Karpas-422 (cell line): ENCODE results near the gene TNFAIP8. TPM values are rescaled to one million over a fixed set of nuclear protein-coding genes. Genes with fewer than 3 reads are reported as not detected.

Experiments
- DNase-seq: peaks from one replicate; pipeline ENCODE4 v3.0.0-alpha.2; 2015
- H2AFZ ChIP-seq: fragments of 200-600 bp; sonication (generic); 2 replicates; pipeline ENCODE4 v1.6.1; 2014; ENCODE audit warnings: antibody characterized with exemption, low read length, mixed read lengths
- H3K27ac ChIP-seq: fragments of 200-600 bp; sonication (generic); 2 replicates; pipeline ENCODE4 v1.5.1; 2014; ENCODE audit warnings: mild to moderate bottlenecking, low read length, moderate library complexity
- H3K27me3 ChIP-seq: fragments of 200-600 bp; sonication (generic); 2 replicates; pipeline ENCODE4 v1.6.1; 2014; ENCODE audit warnings: low read length, mixed read lengths
- H3K36me3 ChIP-seq: fragments of 200-600 bp; sonication (generic); 2 replicates; pipeline ENCODE4 v1.6.1; 2014; ENCODE audit warnings: low read length, mixed read lengths; ENCODE audit not compliant: insufficient read depth
- H3K4me1 ChIP-seq: fragments of 200-600 bp; sonication (generic); 2 replicates; pipeline ENCODE4 v1.6.1; 2014; ENCODE audit warnings: mild to moderate bottlenecking, low read length, mixed read lengths
- H3K4me2 ChIP-seq: fragments of 200-600 bp; sonication (generic); 2 replicates; pipeline ENCODE4 v1.6.1; 2014; ENCODE audit warnings: low read length, low read depth, mild to moderate bottlenecking; ENCODE audit not compliant: poor library complexity, severe bottlenecking
- H3K4me3 ChIP-seq: fragments of 200-600 bp; sonication (generic); 2 replicates; pipeline ENCODE4 v1.5.1; 2014; ENCODE audit warnings: mild to moderate bottlenecking, antibody characterized with exemption, low read length, mixed read lengths
- H3K79me2 ChIP-seq: fragments of 200-600 bp; sonication (generic); 2 replicates; pipeline ENCODE4 v1.6.1; 2014; ENCODE audit warnings: mild to moderate bottlenecking, low read length, mixed read lengths
- H3K9ac ChIP-seq: fragments of 200-600 bp; sonication (generic); 2 replicates; pipeline ENCODE4 v1.6.0; 2014; ENCODE audit warnings: low read length
- H3K9me2 ChIP-seq: fragments of 200-600 bp; sonication (generic), shearing (Covaris generic); replicated peaks from 2 replicates; pipeline ENCODE4 v1.6.0; 2014; ENCODE audit warnings: mild to moderate bottlenecking, low read length, moderate library complexity; ENCODE audit not compliant: insufficient read depth
- H3K9me3 ChIP-seq: fragments of 300-700, 200-600 bp; sonication (generic); 2 replicates; pipeline ENCODE4 v1.6.1; 2014; ENCODE audit warnings: low read length, mixed read lengths
- H4K20me1 ChIP-seq: fragments of 200-600 bp; sonication (generic); 2 replicates; pipeline ENCODE4 v1.6.1; 2014; ENCODE audit warnings: mild to moderate bottlenecking, antibody characterized with exemption, low read length, low read depth; ENCODE audit not compliant: insufficient read depth
- total RNA-seq: library from RNA; depleted of rRNA; stranded (reverse); fragments of >200 nt; shearing (Covaris generic); gene quantifications from 2 replicates; pipeline ENCODE4 v1.2.3, GENCODE V29; 2014; ENCODE audit warnings: low replicate concordance

TNFAIP8 gene
- total RNA-seq, 1 experiment from 2014 or later: 58.7 TPM

DNA sequence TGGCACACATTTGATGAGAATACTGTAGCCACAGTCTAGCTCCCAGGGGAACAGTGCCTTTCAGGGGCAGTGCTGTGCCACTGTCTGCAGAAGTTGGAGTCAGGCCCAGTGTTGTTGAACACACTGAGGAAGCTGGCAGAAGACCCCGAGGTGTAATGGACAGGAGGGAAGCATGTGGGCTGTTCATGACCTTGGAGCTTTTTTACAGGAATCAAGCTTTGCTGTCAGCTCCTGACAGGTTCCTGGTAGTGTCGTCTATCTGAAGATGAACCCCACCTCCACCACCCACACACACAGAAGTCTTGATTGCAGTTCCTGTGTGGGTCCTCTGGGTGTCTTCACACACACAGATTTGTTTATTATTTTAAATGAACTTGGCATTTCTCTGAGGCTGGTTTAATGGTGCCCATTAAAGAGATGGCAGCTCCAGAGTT, 40.3 kb upstream of the TNFAIP8 start:
- Histone ChIP-seq H3K4me3 (no peak overlapping the region), H3K9me2 (no peaks in the 10 kb centered on the region), H3K4me1 (peaks cover 64% of the 10 kb centered on the region), H3K36me3 (no peaks in the 10 kb centered on the region), H3K9ac (no peak overlapping the region), H2AFZ (no peak overlapping the region), H3K9me3 (no peaks in the 10 kb centered on the region), H3K27ac (peak overlapping the region; percentile 44; the same call in 1 of the 2 replicates), H3K27me3 (no peaks in the 10 kb centered on the region), H4K20me1 (no peaks in the 10 kb centered on the region), H3K4me2 (peak overlapping the region; percentile 49), H3K79me2 (no peaks in the 10 kb centered on the region)
- DNase-seq: peak; percentile 81

DNA sequence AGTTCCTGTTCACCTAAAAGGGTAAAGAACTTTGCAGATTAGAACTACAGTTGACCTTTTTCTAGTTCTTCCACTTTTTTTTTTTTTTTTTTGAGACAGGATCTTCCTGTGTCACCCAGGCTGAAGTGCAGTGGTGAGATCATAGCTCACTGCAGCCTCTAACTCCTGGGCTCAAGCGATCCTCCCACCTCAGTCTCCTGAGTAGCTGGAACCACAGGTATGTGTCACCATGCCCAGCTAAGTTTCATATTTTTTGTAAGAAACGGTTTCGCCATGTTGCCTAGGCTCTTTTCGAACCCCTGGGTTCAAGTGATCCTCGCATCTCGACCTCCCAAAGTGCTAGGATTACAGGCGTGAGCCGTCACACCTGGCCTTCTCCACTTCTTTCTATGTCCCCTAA, 39.7 kb upstream of the TNFAIP8 start:
- H4K20me1 ChIP-seq: no peaks in the 10 kb centered on the region
- no peak overlapping the region for H2AFZ ChIP-seq
- no peaks in the 10 kb centered on the region for H3K9me2 ChIP-seq
- no peak overlapping the region for H3K9ac ChIP-seq
- H3K4me3 ChIP-seq: no peak overlapping the region
- no peaks in the 10 kb centered on the region for H3K27me3 ChIP-seq
- H3K36me3 ChIP-seq: no peaks in the 10 kb centered on the region
- peaks cover 64% of the 10 kb centered on the region for H3K4me1 ChIP-seq
- H3K9me3 ChIP-seq: no peaks in the 10 kb centered on the region
- no peaks in the 10 kb centered on the region for H3K79me2 ChIP-seq
- H3K4me2 ChIP-seq: peak overlapping the region; percentile 49
- no peak for DNase-seq
- no peak overlapping the region for H3K27ac ChIP-seq

DNA sequence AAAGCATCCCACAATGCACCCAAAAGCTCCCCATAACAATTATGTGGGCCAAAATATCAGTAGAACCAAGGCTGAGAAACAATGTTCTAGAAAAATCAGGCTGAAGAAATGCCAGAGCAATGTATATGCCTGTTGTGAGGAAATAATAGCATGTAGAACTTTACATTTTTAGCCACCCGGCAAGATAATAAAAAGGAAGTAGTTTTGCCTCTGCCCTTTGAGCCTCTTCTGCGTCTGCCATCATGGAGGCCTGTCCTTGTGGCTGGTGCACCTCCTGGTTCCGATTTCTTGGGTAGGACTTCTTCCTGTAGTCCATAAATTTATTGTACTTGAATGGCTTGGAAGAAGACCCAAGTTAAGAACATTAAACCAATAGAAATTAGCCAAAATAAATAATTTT, 38.9 kb upstream of the TNFAIP8 start:
- H3K27ac ChIP-seq: no peak overlapping the region
- DNase-seq: no peak
- no peaks in the 10 kb centered on the region for H3K27me3 ChIP-seq
- no peaks in the 10 kb centered on the region; the same call in 1 of the 2 replicates for H4K20me1 ChIP-seq
- H3K9ac ChIP-seq: no peak overlapping the region
- H3K9me3 ChIP-seq: no peaks in the 10 kb centered on the region
- H3K4me2 ChIP-seq: peak overlapping the region; percentile 2
- H3K9me2 ChIP-seq: no peaks in the 10 kb centered on the region
- H3K36me3 ChIP-seq: no peaks in the 10 kb centered on the region
- no peak overlapping the region for H3K4me3 ChIP-seq
- H3K4me1 ChIP-seq: peaks cover 60% of the 10 kb centered on the region
- no peaks in the 10 kb centered on the region for H3K79me2 ChIP-seq
- H2AFZ ChIP-seq: no peak overlapping the region

DNA sequence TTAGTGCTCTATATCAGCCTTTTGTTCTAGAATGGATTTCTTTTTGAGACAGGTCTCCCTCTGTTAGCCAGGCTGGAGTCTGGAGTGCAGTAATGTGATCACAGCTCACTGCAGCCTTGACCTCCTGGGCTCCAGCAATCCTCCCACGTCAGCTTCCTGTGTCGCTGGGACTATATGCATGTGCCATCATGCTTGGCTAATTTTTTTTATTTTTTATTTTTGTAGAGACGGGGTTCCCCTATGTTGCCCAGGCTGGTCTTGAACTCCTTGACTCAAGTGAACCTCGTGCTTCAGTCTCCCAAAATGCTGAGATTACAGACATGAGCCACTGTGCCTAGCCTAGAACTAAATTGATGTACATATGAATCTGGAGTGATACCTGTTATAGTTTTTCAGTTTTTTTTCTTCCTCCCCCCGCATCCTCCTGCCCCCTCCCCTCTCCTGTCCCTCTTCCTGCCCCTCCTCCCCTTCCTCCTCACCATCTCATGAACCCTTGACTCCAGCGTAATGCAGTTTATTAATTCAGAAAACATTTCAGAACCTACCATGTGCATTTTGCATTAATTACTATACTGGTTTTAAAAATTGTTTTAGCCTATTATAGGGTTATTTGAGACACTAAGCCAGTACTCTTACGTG, 37.4 kb upstream of the TNFAIP8 start:
- DNase-seq: no peak
- Histone ChIP-seq H3K36me3 (no peaks in the 10 kb centered on the region), H3K4me3 (no peak overlapping the region), H3K79me2 (no peaks in the 10 kb centered on the region), H3K9ac (no peak overlapping the region), H3K27me3 (no peaks in the 10 kb centered on the region), H3K9me2 (no peaks in the 10 kb centered on the region), H2AFZ (no peak overlapping the region), H3K9me3 (no peaks in the 10 kb centered on the region), H3K27ac (no peak overlapping the region), H3K4me1 (peaks cover 45% of the 10 kb centered on the region), H4K20me1 (peaks cover 5% of the 10 kb centered on the region; the same call in 1 of the 2 replicates), H3K4me2 (no peak overlapping the region)

DNA sequence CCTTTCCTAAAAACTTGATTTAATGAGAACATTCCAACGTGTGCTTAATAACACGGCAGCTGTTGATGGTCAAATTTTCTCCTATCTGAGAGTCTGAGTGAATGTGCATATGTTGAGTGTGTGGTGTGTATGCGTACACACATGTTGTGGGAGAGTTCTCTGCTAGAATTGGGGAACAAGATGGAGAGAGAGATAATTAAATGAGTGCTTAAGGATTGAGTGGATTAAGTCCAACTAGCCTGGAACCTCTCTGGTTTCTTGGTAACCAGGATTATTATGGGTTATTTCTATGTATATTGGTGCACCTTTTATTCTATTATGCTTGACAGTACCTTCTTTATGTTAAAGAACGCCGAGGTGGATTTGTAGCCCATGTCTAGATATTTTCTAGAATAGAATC, 36.4 kb upstream of the TNFAIP8 start:
- peaks cover 35% of the 10 kb centered on the region for H3K4me1 ChIP-seq
- no peak overlapping the region for H3K4me3 ChIP-seq
- no peak overlapping the region for H3K4me2 ChIP-seq
- no peaks in the 10 kb centered on the region for H3K9me3 ChIP-seq
- no peaks in the 10 kb centered on the region for H3K27me3 ChIP-seq
- no peak overlapping the region for H3K27ac ChIP-seq
- H3K9me2 ChIP-seq: no peaks in the 10 kb centered on the region
- H3K79me2 ChIP-seq: no peaks in the 10 kb centered on the region
- no peak overlapping the region for H2AFZ ChIP-seq
- no peak overlapping the region for H3K9ac ChIP-seq
- peaks cover 9% of the 10 kb centered on the region; the same call in 1 of the 2 replicates for H4K20me1 ChIP-seq
- DNase-seq: no peak
- H3K36me3 ChIP-seq: no peaks in the 10 kb centered on the region

DNA sequence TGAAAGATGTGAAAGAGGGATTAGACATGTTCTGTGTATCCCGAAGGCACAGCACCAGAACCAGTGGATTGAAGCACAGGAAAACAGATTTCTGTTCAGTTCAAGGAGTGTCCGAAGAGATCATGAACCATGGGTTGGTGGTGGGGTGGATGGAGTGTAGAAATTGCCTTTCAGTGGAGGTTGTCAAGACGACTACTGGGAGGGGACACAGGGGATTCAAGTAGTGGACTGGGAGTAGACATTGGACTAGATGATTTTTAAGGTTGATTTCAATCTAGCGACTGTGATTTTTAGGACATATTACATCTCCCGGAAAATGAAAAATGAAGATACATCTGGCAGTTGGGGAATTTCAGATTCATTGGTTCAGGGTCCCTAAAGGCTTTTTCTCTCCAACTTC, 35.9 kb upstream of the TNFAIP8 start:
- no peaks in the 10 kb centered on the region for H3K9me3 ChIP-seq
- no peak overlapping the region for H3K27ac ChIP-seq
- DNase-seq: no peak
- no peaks in the 10 kb centered on the region for H3K9me2 ChIP-seq
- no peaks in the 10 kb centered on the region for H3K36me3 ChIP-seq
- H4K20me1 ChIP-seq: peaks cover 9% of the 10 kb centered on the region; the same call in 1 of the 2 replicates
- no peak overlapping the region for H3K4me2 ChIP-seq
- peaks cover 30% of the 10 kb centered on the region for H3K4me1 ChIP-seq
- H3K9ac ChIP-seq: no peak overlapping the region
- no peaks in the 10 kb centered on the region for H3K79me2 ChIP-seq
- no peaks in the 10 kb centered on the region for H3K27me3 ChIP-seq
- no peak overlapping the region for H3K4me3 ChIP-seq
- no peak overlapping the region for H2AFZ ChIP-seq

DNA sequence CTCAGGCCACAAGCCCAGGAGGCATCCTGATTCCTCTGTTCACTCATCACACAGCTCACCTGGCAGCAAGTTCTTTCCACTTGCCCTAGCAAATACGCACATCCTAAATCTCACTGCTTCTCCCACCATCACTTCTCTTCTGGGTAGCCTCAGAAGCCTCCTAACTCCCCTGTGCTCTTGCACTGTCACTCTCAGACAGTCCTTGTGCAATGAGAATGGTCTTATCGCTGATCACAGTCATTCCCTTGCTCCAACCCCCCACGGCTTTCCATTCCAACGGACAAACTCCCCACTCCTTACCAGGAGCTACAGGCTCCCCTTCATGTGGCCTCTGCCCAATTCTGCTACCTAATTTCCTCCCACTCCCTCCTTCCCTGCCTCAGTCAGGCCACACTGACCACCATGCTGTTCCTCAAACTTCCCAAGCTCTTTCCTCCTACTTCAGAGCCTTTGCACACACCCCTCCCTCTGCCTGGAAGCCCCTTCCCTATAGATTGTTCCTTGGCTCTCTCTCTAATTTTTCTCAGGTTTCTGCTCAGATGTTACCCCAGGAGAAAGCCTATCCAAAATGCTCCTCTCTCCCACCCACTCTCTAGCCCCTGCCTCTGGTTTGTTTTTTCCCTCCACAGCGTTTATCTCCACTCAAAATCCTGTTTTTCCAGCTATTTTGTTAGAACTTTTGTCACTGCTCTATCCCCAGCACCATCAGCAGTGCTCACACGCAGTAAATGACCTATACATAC, 34.1 kb upstream of the TNFAIP8 start:
- H3K27ac ChIP-seq: no peak overlapping the region
- H3K36me3 ChIP-seq: no peaks in the 10 kb centered on the region
- DNase-seq: no peak
- H3K79me2 ChIP-seq: no peaks in the 10 kb centered on the region
- no peak overlapping the region for H3K4me3 ChIP-seq
- H3K4me2 ChIP-seq: no peak overlapping the region
- H3K9me3 ChIP-seq: no peaks in the 10 kb centered on the region
- peaks cover 15% of the 10 kb centered on the region; the same call in 1 of the 2 replicates for H4K20me1 ChIP-seq
- no peaks in the 10 kb centered on the region for H3K9me2 ChIP-seq
- peaks cover 14% of the 10 kb centered on the region for H3K4me1 ChIP-seq
- H2AFZ ChIP-seq: no peak overlapping the region
- no peak overlapping the region for H3K9ac ChIP-seq
- no peaks in the 10 kb centered on the region for H3K27me3 ChIP-seq

DNA sequence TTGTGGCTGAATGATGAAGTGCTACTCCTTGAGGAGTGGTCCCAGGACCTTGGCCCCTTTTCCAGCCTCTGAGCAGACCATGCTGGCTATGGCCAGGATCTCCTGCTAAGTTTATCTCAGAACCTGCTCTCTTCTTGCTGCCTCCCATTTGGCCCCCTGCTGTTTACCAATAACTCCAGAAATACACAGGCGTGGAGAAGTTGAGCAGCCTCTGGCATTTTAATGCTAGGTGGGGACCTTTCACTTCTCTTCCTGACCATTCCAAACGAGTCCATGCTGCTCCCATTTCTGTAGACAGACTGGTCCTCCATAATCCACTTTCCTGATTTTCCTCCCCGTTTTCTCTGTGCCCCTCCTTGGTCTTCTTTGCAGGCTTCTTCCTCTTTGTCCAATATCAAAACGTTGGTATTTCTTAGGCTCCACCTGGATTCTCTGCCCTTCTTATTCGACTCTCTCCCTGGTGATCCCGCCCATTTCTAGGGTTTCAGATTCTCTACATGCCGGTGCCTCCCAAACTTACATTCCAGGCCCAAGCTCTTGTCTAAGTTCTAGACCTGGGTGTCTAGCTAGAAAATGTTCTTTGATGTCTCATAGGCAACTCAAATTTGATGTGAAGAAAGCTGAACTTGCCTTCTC, 33.4 kb upstream of the TNFAIP8 start:
- H3K36me3 ChIP-seq: no peaks in the 10 kb centered on the region
- H3K4me2 ChIP-seq: no peak overlapping the region
- no peak overlapping the region for H2AFZ ChIP-seq
- DNase-seq: no peak
- no peak overlapping the region for H3K27ac ChIP-seq
- H3K9me3 ChIP-seq: no peaks in the 10 kb centered on the region
- no peaks in the 10 kb centered on the region for H3K9me2 ChIP-seq
- no peaks in the 10 kb centered on the region for H3K27me3 ChIP-seq
- peaks cover 19% of the 10 kb centered on the region; the same call in 1 of the 2 replicates for H4K20me1 ChIP-seq
- peaks cover 10% of the 10 kb centered on the region for H3K4me1 ChIP-seq
- no peak overlapping the region for H3K9ac ChIP-seq
- no peaks in the 10 kb centered on the region for H3K79me2 ChIP-seq
- no peak overlapping the region for H3K4me3 ChIP-seq
